Brain microvascular endothelial cell (primary cell): ENCODE results near the gene ERC2.
"Not testable (repeated sequence)": the region's sequence is repeated elsewhere in the genome, so short reads cannot be mapped to it uniquely, and the experiment has no call there.

ENCODE experiments used
- DNase-seq: peaks from one replicate; pipeline ENCODE4 v3.0.0-alpha.2; 2020
- H3K27ac ChIP-seq: fragments of 250-450 bp; sonication (Bioruptor Pico); 2 replicates; pipeline ENCODE4 v1.5.1; 2020; ENCODE audit warnings: mild to moderate bottlenecking, moderate library complexity
- H3K27me3 ChIP-seq: fragments of 250-450 bp; sonication (Bioruptor Pico); replicated peaks from 2 replicates; pipeline ENCODE4 v1.5.1; 2020; ENCODE audit warnings: mild to moderate bottlenecking
- H3K36me3 ChIP-seq: fragments of 250-450 bp; sonication (Bioruptor Pico); replicated peaks from 2 replicates; pipeline ENCODE4 v1.5.1; 2020; ENCODE audit warnings: mild to moderate bottlenecking
- H3K4me3 ChIP-seq: 2 replicates; pipeline ENCODE4 v1.5.1; 2011; ENCODE audit warnings: low read depth, mild to moderate bottlenecking, control low read depth, low read length, moderate library complexity
- in situ Hi-C: cut with HindIII; loops from 2 replicates; pipeline ENCODE4 v1.10.0; 2017; ENCODE audit warnings: low sequenced_read_pairs, low pct_ligation_motif_present
- TF ChIP-seq, protein P1 (sequence below): IDR thresholded peaks from 2 replicates; pipeline ENCODE4 v1.5.1; 2011; ENCODE audit warnings: low read depth, mild to moderate bottlenecking, moderate library complexity, low read length, control low read depth, inconsistent platforms; ENCODE audit errors: missing control alignments

ERC2 gene

DNA sequence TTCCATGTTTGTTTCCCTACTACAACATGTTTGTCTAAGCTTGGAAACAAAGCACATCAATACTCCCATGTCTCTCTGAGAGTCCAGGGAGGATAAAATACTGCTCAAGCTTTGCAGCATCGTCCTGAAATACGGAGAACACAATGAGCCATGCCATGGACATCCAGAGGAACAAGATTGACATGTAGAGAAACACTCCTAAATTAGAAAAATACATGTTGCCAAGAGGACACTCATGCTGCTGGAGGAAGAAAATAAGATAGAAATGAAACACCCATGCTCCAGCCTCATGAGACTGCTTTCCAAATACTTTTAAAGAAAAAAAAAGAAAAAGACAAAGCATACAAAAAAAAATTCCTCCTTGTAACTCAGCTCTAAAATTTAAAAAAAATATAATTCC is 387.0 kb downstream of the ERC2 start:
- in situ Hi-C loops, result no loop called here
- H3K4me3 ChIP-seq, result no peak overlapping the region
- H3K36me3 ChIP-seq, result no peaks in the 10 kb centered on the region
- no peak for DNase-seq
- H3K27ac ChIP-seq, result no peak overlapping the region
- H3K27me3 ChIP-seq, result no peaks in the 10 kb centered on the region
- TF ChIP-seq, protein P1, sequence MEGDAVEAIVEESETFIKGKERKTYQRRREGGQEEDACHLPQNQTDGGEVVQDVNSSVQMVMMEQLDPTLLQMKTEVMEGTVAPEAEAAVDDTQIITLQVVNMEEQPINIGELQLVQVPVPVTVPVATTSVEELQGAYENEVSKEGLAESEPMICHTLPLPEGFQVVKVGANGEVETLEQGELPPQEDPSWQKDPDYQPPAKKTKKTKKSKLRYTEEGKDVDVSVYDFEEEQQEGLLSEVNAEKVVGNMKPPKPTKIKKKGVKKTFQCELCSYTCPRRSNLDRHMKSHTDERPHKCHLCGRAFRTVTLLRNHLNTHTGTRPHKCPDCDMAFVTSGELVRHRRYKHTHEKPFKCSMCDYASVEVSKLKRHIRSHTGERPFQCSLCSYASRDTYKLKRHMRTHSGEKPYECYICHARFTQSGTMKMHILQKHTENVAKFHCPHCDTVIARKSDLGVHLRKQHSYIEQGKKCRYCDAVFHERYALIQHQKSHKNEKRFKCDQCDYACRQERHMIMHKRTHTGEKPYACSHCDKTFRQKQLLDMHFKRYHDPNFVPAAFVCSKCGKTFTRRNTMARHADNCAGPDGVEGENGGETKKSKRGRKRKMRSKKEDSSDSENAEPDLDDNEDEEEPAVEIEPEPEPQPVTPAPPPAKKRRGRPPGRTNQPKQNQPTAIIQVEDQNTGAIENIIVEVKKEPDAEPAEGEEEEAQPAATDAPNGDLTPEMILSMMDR, result no peak

DNA sequence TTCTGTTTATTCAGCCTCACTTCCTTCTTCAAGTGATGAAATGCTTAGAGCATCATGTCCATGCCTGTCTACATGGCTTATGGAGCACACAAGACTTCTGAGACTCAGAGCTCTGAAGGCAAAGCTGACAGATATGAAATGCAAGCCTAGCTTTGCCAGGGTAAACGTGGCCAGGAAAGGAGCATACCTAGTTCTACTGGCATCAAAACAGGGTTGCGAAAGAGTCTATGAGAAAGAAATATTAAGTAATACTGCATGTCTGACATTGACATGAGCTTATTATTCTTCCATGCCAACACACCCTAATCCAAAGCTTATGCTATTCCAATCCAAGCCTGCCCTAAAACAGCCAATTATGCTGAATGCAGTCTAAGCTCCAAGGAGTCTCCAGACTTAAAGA is 391.5 kb downstream of the ERC2 start:
- TF ChIP-seq, protein P1, result no peak
- H3K27me3 ChIP-seq, result no peaks in the 10 kb centered on the region
- no peaks in the 10 kb centered on the region for H3K36me3 ChIP-seq
- no peak overlapping the region for H3K27ac ChIP-seq
- no peak for DNase-seq
- in situ Hi-C loops, result no loop called here
- no peak overlapping the region for H3K4me3 ChIP-seq

DNA sequence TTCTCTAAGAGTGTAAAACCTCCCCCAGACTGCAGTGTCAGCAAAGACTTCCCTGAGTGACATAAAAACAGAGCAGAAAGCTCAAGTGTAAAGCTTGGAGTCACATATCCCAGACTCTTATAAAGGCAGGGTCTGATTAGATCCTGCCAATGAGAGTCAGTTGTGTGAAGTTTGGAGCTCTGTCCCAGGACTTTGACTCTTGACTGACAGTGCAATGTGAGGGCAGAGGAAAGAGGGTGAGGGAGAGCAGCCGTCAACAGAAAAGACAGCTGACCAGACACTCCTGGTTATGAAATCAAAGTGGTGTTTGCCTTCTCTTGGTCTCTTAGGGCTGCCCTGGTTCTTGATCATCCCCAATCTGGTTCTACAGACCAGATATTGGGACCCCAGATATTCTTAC is 393.2 kb downstream of the ERC2 start:
- Histone ChIP-seq H3K36me3 (no peaks in the 10 kb centered on the region), H3K27me3 (no peaks in the 10 kb centered on the region), H3K4me3 (no peak overlapping the region), H3K27ac (no peak overlapping the region)
- no peak for DNase-seq
- TF ChIP-seq, protein P1, result no peak
- in situ Hi-C loops, result no loop called here

DNA sequence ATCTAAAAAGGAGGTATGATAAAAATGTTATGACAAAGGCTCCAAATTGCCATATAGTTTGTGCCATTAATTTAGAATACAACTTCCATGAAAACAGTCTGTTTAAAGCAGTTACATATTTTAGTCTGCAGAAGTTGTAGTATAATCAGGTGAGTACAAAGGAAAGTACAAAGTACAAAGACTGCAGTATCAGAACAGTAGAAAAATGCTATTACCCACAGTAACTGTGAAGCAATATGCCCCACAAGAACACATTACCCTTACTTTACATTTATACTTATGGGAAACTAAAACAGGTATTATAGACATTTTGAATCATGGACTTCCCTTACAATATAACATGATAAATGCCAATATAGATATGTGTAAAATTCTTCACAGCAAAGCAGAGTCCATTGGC is 398.5 kb downstream of the ERC2 start:
- no peaks in the 10 kb centered on the region for H3K36me3 ChIP-seq
- TF ChIP-seq, protein P1, result no peak
- in situ Hi-C loops, result no loop called here
- H3K27ac ChIP-seq, result no peak overlapping the region
- no peak for DNase-seq
- H3K27me3 ChIP-seq, result no peaks in the 10 kb centered on the region
- no peak overlapping the region for H3K4me3 ChIP-seq

DNA sequence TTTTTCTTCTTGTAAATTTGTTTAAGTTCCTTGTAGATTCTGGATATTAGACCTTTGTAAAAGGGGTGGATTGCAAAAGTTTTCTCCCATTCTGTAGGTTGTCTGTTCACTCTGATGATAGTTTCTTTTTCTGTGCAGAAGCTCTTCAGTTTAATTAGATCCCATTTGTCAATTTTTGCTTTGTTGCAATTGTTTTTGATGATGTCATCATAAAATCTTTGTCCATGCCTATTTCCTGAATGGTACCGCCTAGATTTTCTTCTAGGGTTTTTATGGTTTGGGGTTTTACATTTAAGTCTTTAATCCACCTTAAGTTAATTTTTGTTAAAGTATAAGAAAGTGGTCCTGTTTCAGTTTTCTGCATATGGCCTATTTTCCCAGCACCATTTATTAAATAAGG is 401.9 kb downstream of the ERC2 start:
- H3K36me3 ChIP-seq, H3K4me3 ChIP-seq, in situ Hi-C loops, H3K27ac ChIP-seq, H3K27me3 ChIP-seq, DNase-seq: not testable (repeated sequence)

DNA sequence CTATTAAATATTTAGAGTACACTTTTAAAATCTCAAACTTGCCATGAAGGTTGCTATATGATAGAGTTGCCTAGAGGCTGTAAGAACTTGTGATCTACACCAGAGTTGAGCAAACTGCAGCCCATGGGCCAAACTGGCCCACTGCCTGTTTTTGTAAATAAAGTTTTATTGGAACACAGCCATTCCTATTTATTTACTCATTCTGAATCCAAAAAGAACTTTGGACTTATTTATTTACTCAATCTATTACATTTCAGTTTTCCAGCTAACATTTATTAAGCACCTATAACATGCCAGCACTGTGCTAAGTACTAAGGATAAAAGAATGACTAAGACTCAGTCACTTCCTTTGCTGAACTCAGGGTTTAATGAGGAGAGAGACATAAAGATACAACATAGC is 403.6 kb downstream of the ERC2 start:
- TF ChIP-seq, protein P1, result no peak
- no peaks in the 10 kb centered on the region for H3K27me3 ChIP-seq
- H3K27ac ChIP-seq, result no peak overlapping the region
- DNase-seq, result no peak
- no peaks in the 10 kb centered on the region for H3K36me3 ChIP-seq
- no peak overlapping the region for H3K4me3 ChIP-seq
- in situ Hi-C loops, result no loop called here
